HepG2 (cell line): ENCODE data around the gene PRKCD. TPM values are rescaled to one million over a fixed set of nuclear protein-coding genes. Genes with fewer than 3 reads are reported as not detected.

ENCODE experiments used
- CREM ChIP-seq, 2 experiments: sonication (generic) in 1 of 2; formaldehyde crosslinking in 1 of 2; IDR thresholded peaks; 2 replicates each; pipeline versions ENCODE4 v1.4.0 to v1.6.1; 2016 to 2020; ENCODE audit warnings: antibody characterized with exemption in 1 of 2, mild to moderate bottlenecking in 1 of 2, missing genetic modification reagents in 1 of 2
- GATAD1 ChIP-seq: IDR thresholded peaks from 2 replicates; pipeline ENCODE4 v1.6.1; 2016; ENCODE audit warnings: missing genetic modification reagents, missing compliant biosample characterization
- KDM5B ChIP-seq: sonication (generic); formaldehyde crosslinking; IDR thresholded peaks from 2 replicates; pipeline ENCODE4 v1.4.0; 2020; ENCODE audit warnings: missing genetic modification reagents, mild to moderate bottlenecking, borderline replicate concordance
- MIER2 ChIP-seq: IDR thresholded peaks from 2 replicates; pipeline ENCODE4 v1.6.1; 2016; ENCODE audit warnings: missing biosample characterization, missing genetic modification reagents
- NAIF1 ChIP-seq: sonication (generic); formaldehyde crosslinking; IDR thresholded peaks from 2 replicates; pipeline ENCODE4 v1.5.0; 2020; ENCODE audit warnings: mild to moderate bottlenecking, missing genetic modification reagents, borderline replicate concordance
- NRL ChIP-seq: sonication (generic); formaldehyde crosslinking; IDR thresholded peaks from 2 replicates; pipeline ENCODE4 v1.5.0; 2020; ENCODE audit warnings: missing genetic modification reagents, mild to moderate bottlenecking, moderate library complexity, borderline replicate concordance
- PHF21A ChIP-seq: sonication (generic); formaldehyde crosslinking; IDR thresholded peaks from 2 replicates; pipeline ENCODE4 v1.5.0; 2020; ENCODE audit warnings: mild to moderate bottlenecking, missing genetic modification reagents
- RAD51 ChIP-seq: fragments of 450-650 bp; IDR thresholded peaks from 2 replicates; pipeline ENCODE4 v1.6.1; 2016; ENCODE audit warnings: borderline replicate concordance
- REXO4 ChIP-seq: sonication (generic); formaldehyde crosslinking; IDR thresholded peaks from 2 replicates; pipeline ENCODE4 v1.8.0; 2022; ENCODE audit warnings: missing genetic modification reagents, mild to moderate bottlenecking, borderline replicate concordance
- THRA ChIP-seq: sonication (generic); formaldehyde crosslinking; IDR thresholded peaks from 2 replicates; pipeline ENCODE4 v1.4.0; 2020; ENCODE audit warnings: missing genetic modification reagents, borderline replicate concordance
- ZC3H4 ChIP-seq: sonication (generic); formaldehyde crosslinking; IDR thresholded peaks from 2 replicates; pipeline ENCODE4 v1.4.0; 2020; ENCODE audit warnings: missing genetic modification reagents, borderline replicate concordance
- ZFP82 ChIP-seq: sonication (generic); formaldehyde crosslinking; IDR thresholded peaks from 2 replicates; pipeline ENCODE4 v1.5.1; 2020; ENCODE audit warnings: mild to moderate bottlenecking, missing genetic modification reagents, borderline replicate concordance
- ZNF142 ChIP-seq: sonication (generic); formaldehyde crosslinking; IDR thresholded peaks from 2 replicates; pipeline ENCODE4 v1.4.0; 2020; ENCODE audit warnings: missing genetic modification reagents
- ZNF20 ChIP-seq: sonication (generic); formaldehyde crosslinking; IDR thresholded peaks from 2 replicates; pipeline ENCODE4 v1.4.0; 2020; ENCODE audit warnings: mild to moderate bottlenecking, moderate library complexity, missing genetic modification reagents
- ZNF281 ChIP-seq: sonication (generic); formaldehyde crosslinking; IDR thresholded peaks from 2 replicates; pipeline ENCODE4 v1.4.0; 2020; ENCODE audit warnings: missing genetic modification reagents, borderline replicate concordance
- ZNF350 ChIP-seq: sonication (generic); formaldehyde crosslinking; IDR thresholded peaks from 2 replicates; pipeline ENCODE4 v1.4.0; 2020; ENCODE audit warnings: mild to moderate bottlenecking, low read depth, missing genetic modification reagents, borderline replicate concordance
- ZNF549 ChIP-seq: sonication (generic); formaldehyde crosslinking; IDR thresholded peaks from 2 replicates; pipeline ENCODE4 v1.5.0; 2020; ENCODE audit warnings: missing genetic modification reagents
- ZNF580 ChIP-seq: IDR thresholded peaks from 2 replicates; pipeline ENCODE4 v1.6.1; 2016; ENCODE audit warnings: low read depth, borderline replicate concordance
- ZZZ3 ChIP-seq: sonication (generic); formaldehyde crosslinking; IDR thresholded peaks from 2 replicates; pipeline ENCODE4 v1.4.0; 2020; ENCODE audit warnings: missing genetic modification reagents, mild to moderate bottlenecking, borderline replicate concordance
- polyA plus RNA-seq, 8 experiments: library from polyadenylated mRNA; depleted of rRNA in 3 of 8; stranded (reverse) in 7 of 8; unstranded in 1 of 8; fragments of >200 nt; fragmentation: Illumina TruSeq in 4 of 8; extraction: Trizol in 4 of 8; gene quantifications; 2 replicates each; pipeline versions ENCODE4 v1.2.1 to v1.2.3, GENCODE V29; 2011 to 2016; ENCODE audit warnings: low read depth in 4 of 8, missing spikeins in 1 of 8, mixed read lengths in 1 of 8; ENCODE audit not compliant: insufficient read depth in 1 of 8
- total RNA-seq, 5 experiments: library from RNA; depleted of rRNA; stranded (reverse); fragments of >200 nt; fragmentation: Illumina TruSeq; extraction: Trizol; gene quantifications; 2 replicates each; pipeline ENCODE4 v1.2.3, GENCODE V29; 2016; ENCODE audit warnings: low read depth in 1 of 5
- TF ChIP-seq, protein P1 (sequence below): sonication (generic); formaldehyde crosslinking; IDR thresholded peaks from 2 replicates; pipeline ENCODE4 v1.4.0; 2020; ENCODE audit warnings: missing genetic modification reagents

The PRKCD gene
- total and polyA plus RNA-seq, 2 of the 13 experiments (the other 11 are each of a cell fraction or from before 2014, with no cell fraction given): 1.6 to 40.7 TPM

GRCh38 chr3:53171064-53171418, 10.0 kb downstream of the PRKCD start (continued):
- TF ChIP-seq THRA (CRISPR knock-in tag): peak; percentile 21; the same call in 1 of the 2 replicates
- TF ChIP-seq ZZZ3 (CRISPR knock-in tag): no peak
- TF ChIP-seq NAIF1 (CRISPR knock-in tag): no peak
- TF ChIP-seq ZNF142 (CRISPR knock-in tag): no peak
- peak; percentile 81; the same call in 1 of the 2 replicates for TF ChIP-seq ZNF281 (CRISPR knock-in tag)
- no peak for TF ChIP-seq ZC3H4 (CRISPR knock-in tag)
- TF ChIP-seq RAD51: no peak
- TF ChIP-seq ZFP82: no peak
- no peak for TF ChIP-seq GATAD1 (CRISPR knock-in tag)
- no peak for TF ChIP-seq MIER2
- TF ChIP-seq REXO4 (CRISPR knock-in tag): no peak
- TF ChIP-seq PHF21A (CRISPR knock-in tag): peak; percentile 46; the same call in 1 of the 2 replicates
- TF ChIP-seq, protein P1, sequence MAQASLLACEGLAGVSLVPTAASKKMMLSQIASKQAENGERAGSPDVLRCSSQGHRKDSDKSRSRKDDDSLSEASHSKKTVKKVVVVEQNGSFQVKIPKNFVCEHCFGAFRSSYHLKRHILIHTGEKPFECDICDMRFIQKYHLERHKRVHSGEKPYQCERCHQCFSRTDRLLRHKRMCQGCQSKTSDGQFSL (CRISPR knock-in tag): no peak
- peak; percentile 59; the same call in 1 of the 2 replicates for TF ChIP-seq NRL (CRISPR knock-in tag)
- TF ChIP-seq KDM5B (CRISPR knock-in tag): 0 out of 2 replicates have a peak, but pooled peaks have one; percentile 1
- TF ChIP-seq ZNF580 (CRISPR knock-in tag): no peak
- TF ChIP-seq ZNF549 (CRISPR knock-in tag): no peak
- no peak for TF ChIP-seq ZNF20
- peak; percentile 44; the same call in 1 of the 2 replicates for TF ChIP-seq ZNF350
- TF ChIP-seq CREM (IDR thresholded peaks at IDR 0.05): no peak
- TF ChIP-seq CREM (CRISPR knock-in tag; IDR thresholded peaks at IDR 0.05): no peak
